IMR-90 (cell line): ENCODE data around the gene RRAGD.

Experiments used
- RFX5 ChIP-seq: IDR thresholded peaks from 2 replicates; pipeline ENCODE4 v1.8.0; 2012; ENCODE audit warnings: low read depth, mild to moderate bottlenecking, low read length, moderate library complexity
- TF ChIP-seq, protein P1 (sequence below): conservative IDR thresholded peaks from 2 replicates; pipeline ENCODE4 v1.5.1; 2012; ENCODE audit warnings: mild to moderate bottlenecking, low read depth, low read length, improper control_type of control experiment

DNA sequence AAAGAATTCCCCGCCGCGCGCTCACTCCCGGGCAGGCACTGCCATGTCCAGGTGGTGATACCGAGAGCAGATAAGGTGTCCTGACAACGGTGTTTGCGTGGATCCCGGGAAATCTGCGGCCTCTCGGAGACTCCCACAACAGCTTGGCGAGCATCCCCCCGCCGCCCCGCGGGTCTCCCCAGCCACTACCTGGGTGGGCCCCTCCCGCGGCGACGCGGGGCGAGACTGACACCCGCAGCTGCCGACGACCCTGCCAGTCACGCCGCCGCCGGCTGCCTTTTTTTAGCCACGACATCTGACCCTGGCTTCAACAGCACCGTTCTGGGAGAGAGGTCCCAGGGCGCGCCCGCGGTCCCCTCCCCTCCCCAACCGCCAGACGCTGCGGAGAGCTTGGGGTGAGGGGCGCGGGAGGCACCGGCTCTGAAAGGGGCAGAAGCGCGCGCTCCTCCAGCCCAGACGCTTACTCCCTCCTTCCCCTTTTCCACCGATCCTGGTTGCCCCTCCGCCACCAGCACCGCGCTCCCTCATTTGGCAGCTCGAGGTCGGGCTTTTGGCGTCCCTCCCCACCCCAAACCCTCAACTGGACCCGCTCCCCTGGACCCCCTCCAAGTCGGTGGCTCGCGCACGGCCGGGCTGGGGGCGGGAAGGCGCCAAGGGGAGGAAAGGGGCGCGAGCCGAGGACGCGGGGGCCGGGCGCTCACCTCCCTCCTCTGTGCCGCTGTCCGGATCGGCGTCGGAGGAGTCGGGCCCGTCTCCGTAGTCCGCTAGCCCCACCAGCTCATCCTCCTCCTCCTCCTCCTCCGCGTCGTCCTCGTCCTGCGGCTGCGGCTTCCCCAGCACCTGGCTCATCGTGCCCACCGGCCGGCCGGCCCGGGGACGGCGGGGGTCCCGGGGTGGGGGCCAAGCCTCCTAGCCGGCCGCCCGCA, 665 bp downstream of the RRAGD start:
- no peak for TF ChIP-seq RFX5
- TF ChIP-seq, protein P1, sequence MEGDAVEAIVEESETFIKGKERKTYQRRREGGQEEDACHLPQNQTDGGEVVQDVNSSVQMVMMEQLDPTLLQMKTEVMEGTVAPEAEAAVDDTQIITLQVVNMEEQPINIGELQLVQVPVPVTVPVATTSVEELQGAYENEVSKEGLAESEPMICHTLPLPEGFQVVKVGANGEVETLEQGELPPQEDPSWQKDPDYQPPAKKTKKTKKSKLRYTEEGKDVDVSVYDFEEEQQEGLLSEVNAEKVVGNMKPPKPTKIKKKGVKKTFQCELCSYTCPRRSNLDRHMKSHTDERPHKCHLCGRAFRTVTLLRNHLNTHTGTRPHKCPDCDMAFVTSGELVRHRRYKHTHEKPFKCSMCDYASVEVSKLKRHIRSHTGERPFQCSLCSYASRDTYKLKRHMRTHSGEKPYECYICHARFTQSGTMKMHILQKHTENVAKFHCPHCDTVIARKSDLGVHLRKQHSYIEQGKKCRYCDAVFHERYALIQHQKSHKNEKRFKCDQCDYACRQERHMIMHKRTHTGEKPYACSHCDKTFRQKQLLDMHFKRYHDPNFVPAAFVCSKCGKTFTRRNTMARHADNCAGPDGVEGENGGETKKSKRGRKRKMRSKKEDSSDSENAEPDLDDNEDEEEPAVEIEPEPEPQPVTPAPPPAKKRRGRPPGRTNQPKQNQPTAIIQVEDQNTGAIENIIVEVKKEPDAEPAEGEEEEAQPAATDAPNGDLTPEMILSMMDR, result no peak
